GM18868 (cell line): ENCODE results near the gene XPOT.

Source experiments
- ATAC-seq: cut with Tn5 transposase; IDR thresholded peaks from one replicate; pipeline ENCODE4 v1.9.1; 2021; ENCODE audit warnings: mild to moderate bottlenecking, moderate library complexity; ENCODE audit not compliant: unreplicated experiment

The XPOT gene

GRCh38 chr12:64419696-64420095 lies 15.5 kb downstream of the XPOT start:
- ATAC-seq, result no peak

DNA sequence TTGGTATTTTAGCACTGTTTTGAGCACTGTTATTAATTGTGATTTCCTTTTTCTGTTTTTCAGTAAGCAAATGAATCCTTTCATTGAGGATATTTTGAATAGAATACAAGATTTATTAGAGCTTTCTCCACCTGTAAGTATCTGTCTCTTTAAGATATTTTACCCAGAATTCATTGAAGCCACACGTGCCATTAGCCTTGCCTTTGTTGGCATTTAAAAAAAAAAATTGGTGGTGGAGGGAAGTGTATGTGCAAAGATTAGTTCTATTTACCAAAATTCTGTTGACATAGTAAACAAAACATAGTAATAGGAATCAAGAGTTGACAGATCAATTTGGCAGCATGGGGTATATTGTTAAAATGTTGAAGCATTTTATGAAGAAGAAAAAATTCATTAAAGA lies 23.8 kb downstream of the XPOT start:
- ATAC-seq, result no peak

DNA sequence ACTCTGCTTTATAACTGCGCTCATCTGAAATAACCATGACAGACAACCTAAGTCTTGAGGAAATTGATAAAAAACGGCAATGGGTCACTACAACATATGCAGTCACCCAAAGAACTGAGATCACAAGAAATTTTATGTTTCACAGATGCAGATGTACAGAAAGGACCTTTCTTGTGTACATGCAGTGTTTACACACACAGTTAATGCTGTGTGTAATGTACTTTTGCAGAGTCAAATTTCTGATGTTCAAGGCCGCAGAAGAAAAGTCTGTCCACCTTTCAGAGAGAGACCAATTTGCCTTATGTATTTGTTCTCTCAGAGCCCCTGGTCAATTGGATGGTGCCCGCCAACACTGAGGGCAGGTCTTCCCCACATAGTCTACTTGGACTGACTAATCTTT lies 24.8 kb downstream of the XPOT start:
- no peak for ATAC-seq

GRCh38 chr12:64430886-64431285 lies 26.7 kb downstream of the XPOT start:
- no peak for ATAC-seq

DNA sequence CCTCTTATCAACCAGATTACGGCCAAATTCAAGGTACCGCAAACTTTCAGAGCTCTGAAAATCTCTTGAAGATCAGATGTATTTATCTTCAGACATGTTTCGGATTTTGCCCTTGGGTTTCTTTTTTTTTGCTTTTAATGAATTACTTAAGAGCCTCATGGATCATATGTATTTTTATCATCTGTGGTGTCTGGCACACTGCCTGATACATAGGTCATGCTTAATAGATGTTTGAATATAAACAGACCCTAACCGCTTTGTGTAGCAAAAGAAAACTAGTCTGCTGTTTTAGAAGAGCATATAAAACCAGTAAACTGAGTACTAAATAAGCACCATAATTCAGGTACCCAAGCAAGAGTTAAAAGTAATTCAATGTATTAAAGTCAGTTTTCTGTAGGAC lies 27.6 kb downstream of the XPOT start:
- ATAC-seq, result no peak

DNA sequence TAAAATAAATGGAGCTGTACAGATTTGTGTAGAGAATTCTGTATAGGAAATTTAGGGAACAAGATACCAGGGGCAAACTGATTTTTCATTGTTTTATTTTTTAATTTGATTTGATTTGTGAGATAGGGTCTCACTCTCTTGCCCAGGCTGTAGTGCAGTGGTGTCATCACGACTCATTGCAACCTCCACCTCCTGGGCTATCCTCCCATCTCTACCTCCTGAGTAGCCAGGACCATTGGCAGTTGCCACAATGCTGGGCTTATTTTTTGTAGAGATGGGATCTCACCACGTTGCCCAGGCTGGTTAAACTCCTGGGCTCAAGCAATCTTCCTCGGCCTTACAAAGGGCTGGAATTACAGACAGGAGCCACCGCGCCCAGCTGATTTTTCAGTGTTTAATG lies 29.7 kb downstream of the XPOT start:
- ATAC-seq, result no peak

GRCh38 chr12:64440100-64440499 lies 35.9 kb downstream of the XPOT start:
- no peak for ATAC-seq

DNA sequence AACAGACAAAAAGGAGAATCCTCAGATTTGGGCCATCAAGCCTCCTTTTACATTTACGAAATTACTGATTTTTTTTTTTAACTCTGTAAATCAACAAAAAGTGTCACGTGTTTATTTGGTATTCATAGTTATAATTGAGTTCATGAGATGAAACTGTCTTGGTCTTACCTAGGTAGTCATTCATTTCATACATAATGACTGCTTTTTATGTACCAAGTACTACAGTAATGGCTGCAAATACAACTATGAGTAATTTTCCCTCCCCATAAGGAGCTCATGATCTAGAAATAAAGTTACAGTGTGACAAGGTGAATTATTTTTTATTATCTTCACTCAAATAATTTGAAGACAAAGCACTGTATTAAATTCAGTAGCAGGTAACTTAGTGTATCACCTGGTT lies 41.3 kb downstream of the XPOT start:
- ATAC-seq, result no peak

GRCh38 chr12:64446295-64446694 lies 42.1 kb downstream of the XPOT start:
- no peak for ATAC-seq

GRCh38 chr12:64450057-64450640 lies 46.0 kb downstream of the XPOT start:
- ATAC-seq, result no peak

- peak; percentile 18 for ATAC-seq
Observed at GRCh38 chr12:64450711-64451486, 46.7 kb downstream of the XPOT start.

DNA sequence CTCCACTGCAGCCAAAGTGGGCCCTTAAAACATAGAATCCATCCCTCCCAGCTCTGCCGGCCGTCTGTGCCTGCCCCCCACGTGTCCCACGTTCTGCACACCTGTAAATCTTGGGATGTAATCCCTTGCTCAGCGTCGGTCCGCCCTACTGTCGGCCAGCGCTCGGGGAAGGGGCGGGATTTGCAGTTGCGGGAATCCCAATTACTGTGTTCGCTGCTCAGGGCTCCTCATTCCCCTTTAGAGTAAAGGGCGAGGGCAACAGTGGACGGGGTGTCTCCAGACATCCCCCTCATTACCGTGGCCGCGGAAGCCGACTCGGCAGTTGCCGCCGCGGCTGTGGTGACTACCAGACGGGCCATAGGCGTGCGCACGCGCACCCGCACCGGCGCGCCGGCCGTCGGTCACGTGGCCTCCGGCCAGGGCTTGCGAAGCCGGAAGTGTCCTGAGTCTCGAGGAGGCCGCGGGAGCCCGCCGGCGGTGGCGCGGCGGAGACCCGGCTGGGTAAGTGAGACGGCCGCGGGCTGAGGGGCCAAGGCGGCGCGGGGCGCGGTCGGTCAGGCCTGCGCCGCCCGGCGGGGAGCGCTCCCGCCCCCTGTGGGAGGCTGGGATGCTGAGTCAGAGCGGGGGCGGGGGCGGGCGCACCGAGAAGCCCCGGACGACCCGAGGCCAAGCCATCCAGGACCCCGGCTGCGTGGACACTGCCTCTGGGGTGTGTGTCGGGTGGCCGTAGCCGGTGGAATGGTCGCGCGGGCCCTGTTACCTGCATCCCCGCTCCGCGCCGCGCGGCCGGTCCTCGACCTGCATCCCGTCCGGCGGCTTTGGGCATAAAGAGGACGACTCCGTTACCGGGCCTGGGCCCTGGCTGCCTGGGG lies 47.7 kb downstream of the XPOT start, which contains the start of gene TBK1:
Gene TBK1, plus strand, starts transcription at position 434 of the 872 bp plus-strand sequence. CDS start 3,751 bp downstream, outside the sequence.
- peak; percentile 85 for ATAC-seq

DNA sequence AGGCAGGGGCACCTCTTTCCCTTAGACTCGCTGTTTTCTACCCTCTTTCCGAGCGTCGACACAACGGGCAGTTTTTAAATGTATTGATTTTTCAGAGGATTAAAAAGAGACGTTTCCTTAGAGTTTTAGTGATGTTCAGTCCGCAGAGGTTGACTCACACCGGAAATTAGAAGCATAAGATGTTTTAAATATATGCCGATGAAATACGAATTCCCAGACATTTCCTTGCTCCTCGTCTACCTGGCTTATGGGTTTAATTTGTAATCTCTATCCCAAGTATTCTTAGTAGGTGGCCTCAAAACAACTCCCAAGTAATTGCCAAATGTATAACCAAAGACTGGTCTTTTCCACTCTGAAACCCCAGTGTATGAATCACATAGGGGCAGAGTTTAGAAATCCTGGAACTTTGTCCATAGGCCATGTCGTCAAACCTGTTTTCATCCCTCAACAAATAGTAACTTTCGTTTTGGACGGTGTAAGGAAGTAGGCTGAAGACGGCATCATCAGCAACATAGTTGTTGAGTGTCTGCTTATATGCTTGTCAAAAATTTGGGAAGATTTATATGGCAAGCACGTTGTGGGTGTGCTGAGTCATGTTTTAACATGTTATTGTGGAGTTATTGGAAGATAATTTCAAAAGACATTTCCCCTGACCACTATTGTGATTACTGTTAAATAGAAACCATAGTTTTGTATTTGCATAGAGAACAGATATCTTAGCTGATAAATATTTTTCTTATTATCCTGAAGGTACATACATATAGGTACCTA lies 48.6 kb downstream of the XPOT start:
- peak; percentile 1 for ATAC-seq

DNA sequence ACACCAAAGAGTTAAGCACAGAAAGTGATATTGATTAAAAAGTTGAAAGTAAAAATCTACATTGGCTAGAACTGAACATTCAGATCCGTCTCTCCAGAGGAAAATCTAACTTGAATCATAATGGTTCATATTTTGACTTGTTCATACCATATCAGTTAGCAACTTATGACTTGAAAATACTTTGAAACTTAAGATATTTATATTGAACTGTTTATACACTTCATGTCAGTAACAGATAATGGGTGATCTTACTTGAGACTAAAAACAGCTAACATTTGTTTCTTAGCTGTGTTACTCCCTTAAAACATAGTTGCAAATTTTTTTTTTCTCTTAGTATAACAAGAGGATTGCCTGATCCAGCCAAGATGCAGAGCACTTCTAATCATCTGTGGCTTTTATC lies 51.3 kb downstream of the XPOT start:
- ATAC-seq, result no peak

- no peak for ATAC-seq
Observed at GRCh38 chr12:64456119-64456518, 51.9 kb downstream of the XPOT start.

GRCh38 chr12:64457032-64457431 lies 52.8 kb downstream of the XPOT start:
- no peak for ATAC-seq

DNA sequence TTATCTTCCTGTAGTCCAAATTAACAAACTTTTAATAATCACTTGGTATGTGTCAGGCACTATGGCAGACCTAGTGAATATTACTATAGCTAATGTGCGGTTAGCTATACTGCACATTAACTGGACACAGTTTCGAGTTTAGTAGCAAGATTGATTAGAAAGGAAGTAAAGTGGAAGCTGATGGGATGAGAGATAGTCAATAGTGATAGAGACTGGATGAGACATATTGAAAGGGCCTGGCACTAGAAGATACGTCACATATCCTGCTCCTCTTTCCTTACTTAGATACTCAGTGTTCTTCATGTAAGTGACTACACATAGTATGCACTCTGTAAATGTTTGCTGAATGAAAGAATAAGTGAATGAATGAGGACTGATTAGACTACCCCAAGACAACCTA lies 53.3 kb downstream of the XPOT start:
- no peak for ATAC-seq

GRCh38 chr12:64457923-64458322 lies 53.7 kb downstream of the XPOT start:
- ATAC-seq, result no peak

- peak; percentile 54 for ATAC-seq
Observed at GRCh38 chr12:64459394-64459891, 55.3 kb downstream of the XPOT start.

DNA sequence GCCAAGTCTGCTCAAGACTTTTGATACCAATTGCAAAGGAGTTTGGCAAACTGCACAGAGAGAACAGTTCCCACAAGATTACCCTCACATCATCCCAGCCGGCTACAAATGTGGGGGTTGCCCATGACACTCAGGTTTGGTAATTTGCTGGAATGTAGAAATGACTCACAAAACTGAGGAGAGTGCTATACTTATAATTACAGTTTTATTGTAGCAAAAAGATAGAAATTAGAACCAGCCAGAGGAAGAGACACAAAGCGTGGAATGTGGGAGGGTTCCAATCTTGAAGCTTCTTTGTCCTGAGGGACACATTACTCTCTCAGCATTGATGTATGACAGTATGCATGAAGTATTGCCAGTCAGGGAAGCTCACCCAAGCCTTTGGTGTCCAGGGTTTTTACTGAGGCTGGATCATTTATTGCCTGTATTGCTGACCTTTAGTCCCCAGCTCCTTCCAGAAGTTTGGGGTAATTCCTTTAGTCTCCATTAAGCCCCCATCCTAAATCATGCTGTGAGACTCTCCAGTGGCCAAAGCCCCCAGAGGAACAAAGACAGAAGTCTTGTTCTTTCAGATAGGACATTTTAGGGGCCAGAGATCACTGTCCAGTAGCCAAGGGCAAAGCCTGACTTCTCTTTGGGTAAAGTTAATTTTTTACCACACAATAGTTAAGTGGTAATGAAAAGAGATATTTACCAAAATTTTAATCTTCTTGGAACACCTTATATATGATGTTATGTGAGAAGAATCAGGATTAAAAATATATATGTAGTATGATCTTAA lies 57.6 kb downstream of the XPOT start:
- no peak for ATAC-seq
